Ovary (tissue), 9 donors: Measurements from ENCODE around the gene ANO10. TPM values are rescaled to one million over a fixed set of nuclear protein-coding genes. Genes with fewer than 3 reads are reported as not detected.
"Not testable (repeated sequence)": the region's sequence is repeated elsewhere in the genome, so short reads cannot be mapped to it uniquely, and the experiment has no call there.

Experiments used
- DNase-seq, 5 donors: peaks; one replicate each; pipeline ENCODE4 v3.0.0-alpha.2; 2019 to 2020
- H3K27ac ChIP-seq, 2 donors: fragments of 200-600 bp; one replicate each; pipeline versions ENCODE4 v1.5.1 to v1.8.0; 2019 to 2022
- H3K27me3 ChIP-seq: fragments of 200-600 bp; one replicate; pipeline ENCODE4 v1.8.0; 2022
- H3K36me3 ChIP-seq: fragments of 200-600 bp; sonication (generic); one replicate; pipeline ENCODE4 v1.5.1; 2019
- H3K4me1 ChIP-seq: one replicate; pipeline ENCODE4 v1.8.1; 2013; ENCODE audit warnings: mild to moderate bottlenecking, moderate library complexity; ENCODE audit not compliant: insufficient read depth
- H3K4me3 ChIP-seq: fragments of 200-600 bp; sonication (generic); one replicate; pipeline ENCODE4 v1.5.1; 2017
- H3K9me3 ChIP-seq, 2 donors: fragments of 200-600 bp in 1 of 2; sonication (generic) in 1 of 2; one replicate each; pipeline versions ENCODE4 v1.5.1 to v1.8.1; 2013 to 2019; ENCODE audit warnings: mild to moderate bottlenecking in 1 of 2, moderate library complexity in 1 of 2
- CTCF ChIP-seq, 3 donors: fragments of 450-650 bp in 2 of 3; fragments of 200-600 bp in 1 of 3; IDR thresholded peaks; one replicate each; pipeline versions ENCODE4 v1.5.1 to v1.8.0; 2016 to 2022; ENCODE audit warnings: antibody characterized with exemption in 3 of 3, mild to moderate bottlenecking in 1 of 3
- EP300 ChIP-seq: sonication (generic); formaldehyde crosslinking; IDR thresholded peaks from one replicate; pipeline ENCODE4 v1.6.1; 2017; ENCODE audit warnings: antibody characterized with exemption
- POLR2A ChIP-seq: fragments of 450-650 bp; IDR thresholded peaks from one replicate; pipeline ENCODE4 v1.6.1; 2017; ENCODE audit warnings: antibody characterized with exemption, mild to moderate bottlenecking, moderate library complexity
- WGBS, 3 donors: extraction: QIAGEN DNeasy Blood & Tissue Kit in 1 of 3; methylation state at CpG; one replicate each; pipeline versions ENCODE4 v1.1.5 to v1.1.7; 2013 to 2017; 5-methylcytosine and 5-hydroxymethylcytosine counted together
- intact Hi-C, 4 donors: fragments of 100-400 bp; cut with DNase I; formaldehyde crosslinking; loops; one replicate each; pipeline versions ENCODE4 v1.11.0 to v1.15.1; 2022 to 2023
- polyA plus RNA-seq, 2 donors: library from polyadenylated mRNA; stranded (reverse); fragments of 200-250 nt in 1 of 2; fragments of 350-450 nt in 1 of 2; fragmentation: Illumina TruSeq in 1 of 2; extraction: RNeasy Lipid Tissue Mini Kit (QIAGEN cat#74804) in 1 of 2; gene quantifications; one replicate each; pipeline ENCODE4 v1.2.3, GENCODE V29; 2013 to 2014
- total RNA-seq, 7 donors: library from RNA; depleted of rRNA in 2 of 7; stranded (reverse); fragments of >200 nt in 2 of 7; fragmentation: NEBNext Ultra II Directional in 3 of 7; extraction: Animal tissue kit (Norgen Biotek cat#: 25700) in 3 of 7; gene quantifications; one replicate each; pipeline versions ENCODE4 v1.1.0 to v1.2.4, GENCODE V29; 2016 to 2023
- donor health status: DM: no; HTN: no; CAD: no; lungs with moderate emphysema.
- donor health status: DM: no; HTN: no; CAD: no.
- donor health status: Bipolar disorder and iron deficiency.
- donor health status: DM: yes; HTN: yes; CAD: no.
- donor health status: DM: no; HTN: no; CAD: no.
- donor health status: DM: yes; HTN: yes; CAD: no.

ANO10 gene
- total and polyA plus RNA-seq, 9 donors: 12.2 to 58.7 (median 21.7) TPM

- Histone ChIP-seq H3K27me3 (no peaks in the 10 kb centered on the region), H3K27ac (peak overlapping the region in 1 of 2 donors; percentile 56), H3K9me3 (no peaks in the 10 kb centered on the region), H3K36me3 (no peaks in the 10 kb centered on the region), H3K4me1 (peaks cover 2% of the 10 kb centered on the region), H3K4me3 (no peak overlapping the region)
- WGBS, 3 donors: 10 to 31% (median 16%) methylated on average over 5 of the region's 5 CpGs
- intact Hi-C loops: loop anchor here in 1 of 4 donors (10.0 kb wide), 1 partner anchor 325 kb away; no protein-coding TSS in a partner anchor
- no peak for DNase-seq
- no peak for TF ChIP-seq EP300
- no peak for TF ChIP-seq CTCF (IDR thresholded peaks at IDR 0.05)
- TF ChIP-seq POLR2A: no peak
Measured at GRCh38 chr3:43489930-43490329, 131.9 kb downstream of the ANO10 start.

GRCh38 chr3:43485931-43486330 is 135.9 kb downstream of the ANO10 start:
- H3K27me3 ChIP-seq: no peaks in the 10 kb centered on the region
- H3K4me1 ChIP-seq: peaks cover 2% of the 10 kb centered on the region
- 93 to 100% (median 100%) methylated on average over 1 of the region's 1 CpG for WGBS, 3 donors
- intact Hi-C loops: no loop called here
- H3K27ac ChIP-seq: no peak overlapping the region
- no peaks in the 10 kb centered on the region for H3K36me3 ChIP-seq
- H3K4me3 ChIP-seq: no peak overlapping the region
- DNase-seq: no peak
- H3K9me3 ChIP-seq: no peaks in the 10 kb centered on the region
- TF ChIP-seq EP300: no peak
- no peak for TF ChIP-seq POLR2A
- no peak for TF ChIP-seq CTCF (IDR thresholded peaks at IDR 0.05)

- no peak overlapping the region for H3K4me3 ChIP-seq
- peaks cover 2% of the 10 kb centered on the region for H3K4me1 ChIP-seq
- WGBS, 3 donors: 96 to 99% (median 97%) methylated on average over 29 of the region's 29 CpGs
- intact Hi-C loops: no loop called here
- no peak for DNase-seq
- H3K27me3 ChIP-seq: no peaks in the 10 kb centered on the region
- H3K27ac ChIP-seq: no peak overlapping the region
- H3K9me3 ChIP-seq: no peaks in the 10 kb centered on the region
- H3K36me3 ChIP-seq: no peaks in the 10 kb centered on the region
- TF ChIP-seq EP300: no peak
- TF ChIP-seq CTCF (IDR thresholded peaks at IDR 0.05): no peak
- TF ChIP-seq POLR2A: no peak
Measured at GRCh38 chr3:43484926-43485488, 136.8 kb downstream of the ANO10 start.

GRCh38 chr3:43481375-43481774 is 140.4 kb downstream of the ANO10 start:
- no peak for DNase-seq
- Histone ChIP-seq H3K4me3 (no peak overlapping the region), H3K4me1 (no peaks in the 10 kb centered on the region), H3K27me3 (no peaks in the 10 kb centered on the region), H3K36me3 (no peaks in the 10 kb centered on the region), H3K27ac (no peak overlapping the region), H3K9me3 (no peaks in the 10 kb centered on the region)
- no peak for TF ChIP-seq EP300
- TF ChIP-seq POLR2A: no peak
- TF ChIP-seq CTCF (IDR thresholded peaks at IDR 0.05): no peak
- intact Hi-C loops: no loop called here

- intact Hi-C loops, H3K4me1 ChIP-seq, H3K27me3 ChIP-seq, H3K9me3 ChIP-seq, H3K36me3 ChIP-seq, H3K4me3 ChIP-seq, H3K27ac ChIP-seq, DNase-seq: not testable (repeated sequence)
- WGBS, 3 donors: 70 to 78% (median 73%) methylated on average over 2 of the region's 2 CpGs
Measured at GRCh38 chr3:43478839-43479238, 143.0 kb downstream of the ANO10 start.
